ENCODE measurements around the gene MTHFD1L.

GRCh38 chr6:150981095-150981494 lies 115.6 kb downstream of the MTHFD1L start:
- no peak for TF ChIP-seq CTCF (conservative IDR thresholded peaks at IDR 0.05 in 1 of 2, IDR thresholded peaks at IDR 0.05 in 1 of 2; ENCODE audit: low read depth in 1 of 2, low read length in 2 of 2)
- TF ChIP-seq EZH2 (IDR thresholded peaks at IDR 0.05; ENCODE audit: low read length, missing control alignments): no peak

All from fibroblast of lung (primary cell).